Liver (tissue), 9 donors: ENCODE measurements around the gene LHPP. TPM values are rescaled to one million over a fixed set of nuclear protein-coding genes. Genes with fewer than 3 reads are reported as not detected.

Source experiments
- DNase-seq: peaks from one replicate; pipeline ENCODE4 v3.0.0-alpha.2; 2017; ENCODE audit warnings: low spot score
- H3K27ac ChIP-seq, 2 donors: one replicate each; pipeline ENCODE4 v1.7.0; 2013; ENCODE audit warnings: inconsistent platforms in 2 of 2, low read length in 2 of 2, control low read depth in 1 of 2, low read depth in 1 of 2, mild to moderate bottlenecking in 1 of 2
- H3K27me3 ChIP-seq, 4 donors: one replicate each; pipeline versions ENCODE4 v1.6.1 to v1.7.0; 2013; ENCODE audit warnings: low read length in 3 of 4, inconsistent platforms in 1 of 4, mild to moderate bottlenecking in 1 of 4, moderate library complexity in 1 of 4; ENCODE audit not compliant: control insufficient read depth in 4 of 4, insufficient read depth in 4 of 4
- H3K36me3 ChIP-seq, 4 donors: one replicate each; pipeline versions ENCODE4 v1.6.1 to v1.7.0; 2013; ENCODE audit warnings: low read length in 3 of 4, mild to moderate bottlenecking in 3 of 4, low read depth in 1 of 4, moderate library complexity in 1 of 4; ENCODE audit not compliant: control insufficient read depth in 4 of 4, insufficient read depth in 3 of 4
- H3K4me1 ChIP-seq, 4 donors: one replicate each; pipeline versions ENCODE4 v1.6.1 to v1.7.0; 2013; ENCODE audit warnings: low read length in 3 of 4, mild to moderate bottlenecking in 3 of 4, moderate library complexity in 1 of 4; ENCODE audit not compliant: control insufficient read depth in 4 of 4, insufficient read depth in 4 of 4
- H3K4me3 ChIP-seq, 3 donors: one replicate each; pipeline versions ENCODE4 v1.6.1 to v1.7.0; 2013; ENCODE audit warnings: low read length in 3 of 3, control low read depth in 1 of 3, low read depth in 1 of 3, mild to moderate bottlenecking in 1 of 3
- H3K9ac ChIP-seq, 2 donors: one replicate each; pipeline ENCODE4 v1.7.0; 2013; ENCODE audit warnings: low read length in 2 of 2, mild to moderate bottlenecking in 2 of 2, moderate library complexity in 2 of 2, control low read depth in 1 of 2, low read depth in 1 of 2
- H3K9me3 ChIP-seq, 4 donors: one replicate each; pipeline versions ENCODE4 v1.6.1 to v1.7.0; 2013; ENCODE audit warnings: low read length in 3 of 4; ENCODE audit not compliant: control insufficient read depth in 4 of 4
- FOXA1 ChIP-seq: IDR thresholded peaks from 2 replicates; pipeline ENCODE4 v1.6.1; 2016; ENCODE audit warnings: antibody characterized with exemption
- FOXA2 ChIP-seq: IDR thresholded peaks from 2 replicates; pipeline ENCODE4 v1.6.1; 2016; ENCODE audit warnings: antibody characterized with exemption
- GABPA ChIP-seq, 2 donors: IDR thresholded peaks in 1 of 2; conservative IDR thresholded peaks in 1 of 2; 2 replicates each; pipeline ENCODE4 v1.6.1; 2016; ENCODE audit warnings: antibody characterized with exemption in 2 of 2, mild to moderate bottlenecking in 1 of 2, moderate library complexity in 1 of 2
- HNF4A ChIP-seq, 2 donors: conservative IDR thresholded peaks; 2 replicates each; pipeline ENCODE4 v1.6.1; 2016; ENCODE audit warnings: antibody characterized with exemption in 2 of 2, mild to moderate bottlenecking in 2 of 2
- HNF4G ChIP-seq: IDR thresholded peaks from 2 replicates; pipeline ENCODE4 v1.6.1; 2016; ENCODE audit warnings: antibody characterized with exemption
- JUND ChIP-seq, 2 donors: IDR thresholded peaks; 2 replicates each; pipeline ENCODE4 v1.6.1; 2016; ENCODE audit warnings: antibody characterized with exemption in 2 of 2
- NR2F2 ChIP-seq: IDR thresholded peaks from 2 replicates; pipeline ENCODE4 v1.6.1; 2016; ENCODE audit warnings: antibody characterized with exemption
- RAD21 ChIP-seq, 2 donors: IDR thresholded peaks; 2 replicates each; pipeline ENCODE4 v1.6.1; 2016; ENCODE audit warnings: antibody characterized with exemption in 2 of 2, mild to moderate bottlenecking in 2 of 2
- RXRA ChIP-seq, 2 donors: IDR thresholded peaks; 2 replicates each; pipeline ENCODE4 v1.6.1; 2017 to 2018; ENCODE audit warnings: antibody characterized with exemption in 2 of 2, mild to moderate bottlenecking in 1 of 2
- SP1 ChIP-seq: IDR thresholded peaks from 2 replicates; pipeline ENCODE4 v1.6.1; 2018; ENCODE audit warnings: antibody characterized with exemption, mild to moderate bottlenecking
- TAF1 ChIP-seq: conservative IDR thresholded peaks from 2 replicates; pipeline ENCODE4 v1.6.1; 2016; ENCODE audit warnings: antibody characterized with exemption, mild to moderate bottlenecking
- YY1 ChIP-seq: IDR thresholded peaks from 2 replicates; pipeline ENCODE4 v1.6.1; 2016; ENCODE audit warnings: antibody characterized with exemption, mild to moderate bottlenecking
- WGBS: extraction: QIAGEN DNeasy Blood & Tissue Kit; methylation state at CpG from one replicate; pipeline ENCODE4 v1.1.7; 2013; 5-methylcytosine and 5-hydroxymethylcytosine counted together
- polyA plus RNA-seq, 2 donors: library from polyadenylated mRNA; stranded (reverse) in 1 of 2; unstranded in 1 of 2; fragments of 200-250 nt in 1 of 2; fragments of >200 nt in 1 of 2; fragmentation: Nextera tagmentation in 1 of 2; extraction: Ambion mirVana in 1 of 2; gene quantifications; one replicate each; pipeline versions ENCODE4 v1.2.1 to v1.2.3, GENCODE V29; 2013 to 2015
- total RNA-seq, 2 donors: library from RNA; depleted of rRNA; stranded (reverse); fragments of >200 nt; gene quantifications; one replicate each; pipeline ENCODE4 v1.2.3, GENCODE V29; 2014
- TF ChIP-seq, protein P1 (sequence below): IDR thresholded peaks from 2 replicates; pipeline ENCODE4 v1.6.1; 2016; ENCODE audit warnings: antibody characterized with exemption
- TF ChIP-seq, protein P2 (sequence below): IDR thresholded peaks from 2 replicates; pipeline ENCODE4 v1.6.1; 2016; ENCODE audit warnings: antibody characterized with exemption, mild to moderate bottlenecking
- TF ChIP-seq, protein P3 (sequence below): fragments of 150-350 bp; IDR thresholded peaks from 2 replicates; pipeline ENCODE4 v1.5.1; 2017; ENCODE audit warnings: improper control_type of control experiment, low read depth, low read length; ENCODE audit not compliant: missing input control
- TF ChIP-seq, protein P4 (sequence below): IDR thresholded peaks from 2 replicates; pipeline ENCODE4 v1.6.1; 2016; ENCODE audit warnings: antibody characterized with exemption
- donor health status: healthy.
- donor health status: healthy.
- donor health status: healthy.
- donor health status: healthy.
- donor health status: healthy.

The LHPP gene
- total and polyA plus RNA-seq, 4 donors: 15.9 to 39.9 (median 26.2) TPM

DNA sequence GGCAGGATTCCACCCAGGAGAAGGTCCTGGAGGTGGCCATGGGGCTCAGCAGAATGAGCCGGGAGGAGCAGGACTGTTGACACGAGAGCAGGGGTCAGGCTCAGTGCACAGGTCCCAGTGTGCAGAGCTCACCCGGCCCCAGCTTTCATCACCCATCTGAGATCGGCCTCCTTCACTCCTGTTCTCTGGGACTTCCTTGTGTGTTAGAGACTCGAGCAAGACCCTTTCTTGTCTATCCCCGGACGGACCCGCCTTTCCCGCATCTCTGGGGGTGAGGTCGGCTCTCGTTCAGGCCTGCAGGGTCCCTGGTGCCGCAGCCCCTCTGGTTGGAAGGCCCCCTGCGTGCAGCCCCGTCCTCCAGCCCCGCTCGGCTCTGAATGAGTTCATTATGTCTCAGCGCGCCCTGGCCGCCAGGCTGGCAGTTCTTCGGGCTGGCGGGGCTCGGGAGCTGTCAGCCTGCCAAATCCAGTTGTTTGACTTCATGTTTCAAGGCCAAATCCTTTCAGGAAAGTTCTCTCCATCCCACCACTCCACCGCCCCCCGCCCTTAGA is 127.9 kb downstream of the LHPP start:
- H3K9ac ChIP-seq: no peak overlapping the region

DNA sequence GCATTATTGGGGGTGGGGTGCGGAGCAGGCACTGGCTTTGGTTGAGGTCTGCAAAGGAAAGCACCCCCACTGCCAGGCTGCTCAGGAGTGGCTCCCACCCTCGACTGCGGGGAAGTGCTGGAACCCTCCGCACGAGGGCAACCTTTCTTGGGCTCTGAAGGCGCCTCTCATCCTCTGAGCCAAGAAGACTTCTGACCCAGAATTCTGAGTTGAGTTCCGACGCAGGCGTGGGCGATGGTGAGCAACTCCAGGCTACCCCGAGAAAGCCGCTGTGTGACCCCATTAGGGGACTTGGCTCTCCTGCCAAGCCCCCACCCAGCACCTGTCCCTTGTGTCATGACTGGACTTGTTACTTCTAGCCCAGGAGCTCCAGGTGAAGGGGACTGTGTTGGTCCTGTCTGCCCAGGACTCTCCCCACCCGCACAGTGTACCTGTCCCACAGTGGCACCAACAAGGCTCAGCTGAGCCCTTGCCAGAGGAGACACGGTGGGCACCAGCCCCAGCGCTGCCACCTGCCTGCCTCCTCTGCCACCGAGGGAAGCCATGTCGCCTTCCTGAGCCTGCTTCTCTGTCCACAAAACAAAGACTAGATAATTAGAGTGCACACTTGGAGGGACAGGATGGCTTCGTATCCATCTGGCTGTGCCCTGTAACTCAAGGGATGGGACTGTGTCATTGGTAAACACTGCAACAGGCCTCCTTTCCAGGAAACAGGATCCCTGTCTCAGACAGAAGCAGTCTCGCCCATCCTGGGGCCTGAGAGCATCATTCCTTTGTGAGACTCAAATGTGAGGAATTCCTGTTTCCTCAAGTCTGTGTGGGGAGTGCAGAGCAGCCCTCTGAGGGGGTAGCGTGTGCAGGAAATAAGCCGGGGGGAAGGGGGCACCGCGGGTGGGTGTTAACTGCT is 128.8 kb downstream of the LHPP start:
- H3K36me3 ChIP-seq: no peaks in the 10 kb centered on the region
- no peak overlapping the region for H3K27ac ChIP-seq
- H3K4me3 ChIP-seq: no peak overlapping the region
- TF ChIP-seq RXRA (IDR thresholded peaks at IDR 0.05) (no peak), TAF1 (no peak), RAD21 (IDR thresholded peaks at IDR 0.05) (no peak), JUND (IDR thresholded peaks at IDR 0.05) (no peak), FOXA2 (no peak), NR2F2 (no peak), YY1 (no peak), SP1 (no peak), HNF4G (no peak), GABPA (IDR thresholded peaks at IDR 0.05 in 1 of 2, conservative IDR thresholded peaks at IDR 0.05 in 1 of 2) (no peak), FOXA1 (no peak)
- TF ChIP-seq, protein P1, sequence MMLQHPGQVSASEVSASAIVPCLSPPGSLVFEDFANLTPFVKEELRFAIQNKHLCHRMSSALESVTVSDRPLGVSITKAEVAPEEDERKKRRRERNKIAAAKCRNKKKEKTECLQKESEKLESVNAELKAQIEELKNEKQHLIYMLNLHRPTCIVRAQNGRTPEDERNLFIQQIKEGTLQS: no peak
- TF ChIP-seq, protein P2, sequence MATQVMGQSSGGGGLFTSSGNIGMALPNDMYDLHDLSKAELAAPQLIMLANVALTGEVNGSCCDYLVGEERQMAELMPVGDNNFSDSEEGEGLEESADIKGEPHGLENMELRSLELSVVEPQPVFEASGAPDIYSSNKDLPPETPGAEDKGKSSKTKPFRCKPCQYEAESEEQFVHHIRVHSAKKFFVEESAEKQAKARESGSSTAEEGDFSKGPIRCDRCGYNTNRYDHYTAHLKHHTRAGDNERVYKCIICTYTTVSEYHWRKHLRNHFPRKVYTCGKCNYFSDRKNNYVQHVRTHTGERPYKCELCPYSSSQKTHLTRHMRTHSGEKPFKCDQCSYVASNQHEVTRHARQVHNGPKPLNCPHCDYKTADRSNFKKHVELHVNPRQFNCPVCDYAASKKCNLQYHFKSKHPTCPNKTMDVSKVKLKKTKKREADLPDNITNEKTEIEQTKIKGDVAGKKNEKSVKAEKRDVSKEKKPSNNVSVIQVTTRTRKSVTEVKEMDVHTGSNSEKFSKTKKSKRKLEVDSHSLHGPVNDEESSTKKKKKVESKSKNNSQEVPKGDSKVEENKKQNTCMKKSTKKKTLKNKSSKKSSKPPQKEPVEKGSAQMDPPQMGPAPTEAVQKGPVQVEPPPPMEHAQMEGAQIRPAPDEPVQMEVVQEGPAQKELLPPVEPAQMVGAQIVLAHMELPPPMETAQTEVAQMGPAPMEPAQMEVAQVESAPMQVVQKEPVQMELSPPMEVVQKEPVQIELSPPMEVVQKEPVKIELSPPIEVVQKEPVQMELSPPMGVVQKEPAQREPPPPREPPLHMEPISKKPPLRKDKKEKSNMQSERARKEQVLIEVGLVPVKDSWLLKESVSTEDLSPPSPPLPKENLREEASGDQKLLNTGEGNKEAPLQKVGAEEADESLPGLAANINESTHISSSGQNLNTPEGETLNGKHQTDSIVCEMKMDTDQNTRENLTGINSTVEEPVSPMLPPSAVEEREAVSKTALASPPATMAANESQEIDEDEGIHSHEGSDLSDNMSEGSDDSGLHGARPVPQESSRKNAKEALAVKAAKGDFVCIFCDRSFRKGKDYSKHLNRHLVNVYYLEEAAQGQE: no peak
- TF ChIP-seq, protein P3, sequence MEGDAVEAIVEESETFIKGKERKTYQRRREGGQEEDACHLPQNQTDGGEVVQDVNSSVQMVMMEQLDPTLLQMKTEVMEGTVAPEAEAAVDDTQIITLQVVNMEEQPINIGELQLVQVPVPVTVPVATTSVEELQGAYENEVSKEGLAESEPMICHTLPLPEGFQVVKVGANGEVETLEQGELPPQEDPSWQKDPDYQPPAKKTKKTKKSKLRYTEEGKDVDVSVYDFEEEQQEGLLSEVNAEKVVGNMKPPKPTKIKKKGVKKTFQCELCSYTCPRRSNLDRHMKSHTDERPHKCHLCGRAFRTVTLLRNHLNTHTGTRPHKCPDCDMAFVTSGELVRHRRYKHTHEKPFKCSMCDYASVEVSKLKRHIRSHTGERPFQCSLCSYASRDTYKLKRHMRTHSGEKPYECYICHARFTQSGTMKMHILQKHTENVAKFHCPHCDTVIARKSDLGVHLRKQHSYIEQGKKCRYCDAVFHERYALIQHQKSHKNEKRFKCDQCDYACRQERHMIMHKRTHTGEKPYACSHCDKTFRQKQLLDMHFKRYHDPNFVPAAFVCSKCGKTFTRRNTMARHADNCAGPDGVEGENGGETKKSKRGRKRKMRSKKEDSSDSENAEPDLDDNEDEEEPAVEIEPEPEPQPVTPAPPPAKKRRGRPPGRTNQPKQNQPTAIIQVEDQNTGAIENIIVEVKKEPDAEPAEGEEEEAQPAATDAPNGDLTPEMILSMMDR: no peak
- TF ChIP-seq, protein P4, sequence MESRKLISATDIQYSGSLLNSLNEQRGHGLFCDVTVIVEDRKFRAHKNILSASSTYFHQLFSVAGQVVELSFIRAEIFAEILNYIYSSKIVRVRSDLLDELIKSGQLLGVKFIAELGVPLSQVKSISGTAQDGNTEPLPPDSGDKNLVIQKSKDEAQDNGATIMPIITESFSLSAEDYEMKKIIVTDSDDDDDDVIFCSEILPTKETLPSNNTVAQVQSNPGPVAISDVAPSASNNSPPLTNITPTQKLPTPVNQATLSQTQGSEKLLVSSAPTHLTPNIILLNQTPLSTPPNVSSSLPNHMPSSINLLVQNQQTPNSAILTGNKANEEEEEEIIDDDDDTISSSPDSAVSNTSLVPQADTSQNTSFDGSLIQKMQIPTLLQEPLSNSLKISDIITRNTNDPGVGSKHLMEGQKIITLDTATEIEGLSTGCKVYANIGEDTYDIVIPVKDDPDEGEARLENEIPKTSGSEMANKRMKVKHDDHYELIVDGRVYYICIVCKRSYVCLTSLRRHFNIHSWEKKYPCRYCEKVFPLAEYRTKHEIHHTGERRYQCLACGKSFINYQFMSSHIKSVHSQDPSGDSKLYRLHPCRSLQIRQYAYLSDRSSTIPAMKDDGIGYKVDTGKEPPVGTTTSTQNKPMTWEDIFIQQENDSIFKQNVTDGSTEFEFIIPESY: no peak
- H3K9ac ChIP-seq: no peak overlapping the region
- no peaks in the 10 kb centered on the region for H3K9me3 ChIP-seq
- no peak for DNase-seq
- H3K4me1 ChIP-seq: no peaks in the 10 kb centered on the region
- no peaks in the 10 kb centered on the region for H3K27me3 ChIP-seq
- WGBS: 89% methylated on average over 23 of the region's 23 CpGs

More for the DNA sequence above, 127.9 kb downstream of the LHPP start:
- no peak overlapping the region for H3K27ac ChIP-seq
- H3K4me1 ChIP-seq: no peaks in the 10 kb centered on the region
- no peak for TF ChIP-seq RAD21 (IDR thresholded peaks at IDR 0.05)
- no peak for TF ChIP-seq HNF4A (conservative IDR thresholded peaks at IDR 0.05)
- TF ChIP-seq, protein P3: no peak
- no peaks in the 10 kb centered on the region for H3K36me3 ChIP-seq
- DNase-seq: no peak
- H3K4me3 ChIP-seq: no peak overlapping the region
- no peaks in the 10 kb centered on the region for H3K9me3 ChIP-seq
- 86% methylated on average over 24 of the region's 24 CpGs for WGBS
- H3K27me3 ChIP-seq: no peaks in the 10 kb centered on the region
